Hepatocyte (in vitro differentiated cells): ENCODE results near the gene PDE4D.

ENCODE experiments used
- CTCF ChIP-seq: fragments of 200-600 bp; sonication (generic); IDR thresholded peaks from 2 replicates; pipeline ENCODE4 v1.5.1; 2016; ENCODE audit warnings: antibody characterized with exemption, mild to moderate bottlenecking; ENCODE audit not compliant: poor library complexity
- EZH2 ChIP-seq: fragments of 200-600 bp; sonication (generic); IDR thresholded peaks from 2 replicates; pipeline ENCODE4 v1.6.1; 2016; ENCODE audit warnings: antibody characterized with exemption, mild to moderate bottlenecking, borderline replicate concordance
- EZH2phosphoT487 ChIP-seq: fragments of 200-600 bp; sonication (generic); IDR thresholded peaks from one replicate; pipeline ENCODE4 v1.6.1; 2018; ENCODE audit warnings: antibody characterized with exemption, mild to moderate bottlenecking, low read depth, moderate library complexity; ENCODE audit not compliant: unreplicated experiment, severe bottlenecking

DNA sequence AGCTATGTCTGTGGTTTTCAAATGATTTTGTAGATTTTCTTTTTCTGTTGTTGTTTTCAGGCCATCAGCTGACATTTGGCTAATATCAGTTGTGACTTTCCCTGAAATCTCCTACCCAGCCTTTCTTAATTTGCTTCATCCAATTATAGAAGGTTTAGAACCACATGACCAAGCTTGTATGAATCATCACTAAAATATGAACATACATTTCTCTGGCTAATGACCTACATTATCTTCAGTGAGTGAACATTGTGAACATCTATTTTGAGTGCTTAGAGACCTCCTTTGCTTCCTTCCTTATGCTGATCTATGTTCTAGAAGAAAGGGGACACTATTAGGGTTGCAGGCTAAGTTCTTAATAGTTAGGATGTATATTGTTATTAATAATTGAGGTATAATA is 778.2 kb downstream of the PDE4D start:
- no peak for TF ChIP-seq CTCF
- no peak for TF ChIP-seq EZH2
- no peak for TF ChIP-seq EZH2phosphoT487
